A673 (cell line): Measurements from ENCODE around the gene KIFC3. TPM values are rescaled to one million over a fixed set of nuclear protein-coding genes. Genes with fewer than 3 reads are reported as not detected.
A peak's percentile ranks its signal among the peaks of the same experiment; 100 is the strongest.

ENCODE experiments used
- BruUV-seq: library from RNA; stranded (reverse); fragments of 400-500 nt; replicated peaks from 2 replicates; lab custom pipeline; 2021; lab: Mats Ljungman, UMichigan
- CTCF ChIA-PET: fragments of 300-600 bp; sonication (Branson Sonifier 250); formaldehyde crosslinking; loops from one replicate; lab custom pipeline; 2022; ENCODE audit warnings: antibody characterized with exemption; lab: Charles Lee
- POLR2A ChIA-PET: fragments of 300-600 bp; sonication (Branson Sonifier 250); formaldehyde crosslinking; loops from one replicate; lab custom pipeline; 2022; ENCODE audit warnings: antibody characterized with exemption; ENCODE audit not compliant: low non-redundant PET; lab: Charles Lee
- DNase-seq: peaks from one replicate; pipeline ENCODE4 v3.0.0-alpha.2; 2015; ENCODE audit warnings: low spot score
- H3K27ac ChIP-seq: fragments of 200-600 bp; sonication (generic); 2 replicates; pipeline ENCODE4 v1.5.1; 2016; ENCODE audit warnings: mixed run types, low read depth, mild to moderate bottlenecking, mixed read lengths, antibody characterized with exemption, low read length; ENCODE audit not compliant: poor library complexity, severe bottlenecking
- H3K27me3 ChIP-seq: fragments of 200-600 bp; sonication (generic); replicated peaks from 2 replicates; pipeline ENCODE4 v1.6.1; 2017; ENCODE audit warnings: mixed run types, low read depth, mild to moderate bottlenecking, mixed read lengths, antibody characterized with exemption, low read length; ENCODE audit not compliant: insufficient read depth, poor library complexity
- H3K36me3 ChIP-seq: fragments of 200-600 bp; sonication (generic); 2 replicates; pipeline ENCODE4 v1.6.1; 2016; ENCODE audit warnings: mixed run types, mild to moderate bottlenecking, mixed read lengths, antibody characterized with exemption, low read length; ENCODE audit not compliant: insufficient read depth, poor library complexity, severe bottlenecking
- H3K4me1 ChIP-seq: fragments of 200-600 bp; sonication (generic); 2 replicates; pipeline ENCODE4 v1.6.1; 2017; ENCODE audit warnings: mixed run types, mild to moderate bottlenecking, mixed read lengths, antibody characterized with exemption, low read length; ENCODE audit not compliant: insufficient read depth, poor library complexity, severe bottlenecking
- H3K4me3 ChIP-seq: fragments of 200-600 bp; sonication (generic); 2 replicates; pipeline ENCODE4 v1.5.1; 2016; ENCODE audit warnings: low read depth, mixed run types, mild to moderate bottlenecking, mixed read lengths, low read length; ENCODE audit not compliant: poor library complexity, severe bottlenecking
- H3K9me3 ChIP-seq: fragments of 200-600 bp; sonication (generic); 2 replicates; pipeline ENCODE4 v1.6.1; 2016; ENCODE audit warnings: mixed run types, low read depth, mild to moderate bottlenecking, mixed read lengths, antibody characterized with exemption, low read length; ENCODE audit not compliant: poor library complexity, severe bottlenecking
- CTCF ChIP-seq: fragments of 300-800, 200-600 bp; sonication (generic); conservative IDR thresholded peaks from 2 replicates; pipeline ENCODE4 v1.5.1; 2017; ENCODE audit warnings: low read depth, mild to moderate bottlenecking, antibody characterized with exemption, low read length, moderate library complexity, mixed read lengths
- EZH2 ChIP-seq: fragments of 200-600 bp; sonication (generic); IDR thresholded peaks from 2 replicates; pipeline ENCODE4 v1.6.1; 2017; ENCODE audit warnings: borderline replicate concordance, low read depth, mild to moderate bottlenecking, mixed read lengths, antibody characterized with exemption, low read length; ENCODE audit not compliant: poor library complexity, severe bottlenecking
- intact Hi-C: fragments of 100-400 bp; cut with micrococcal nuclease; formaldehyde crosslinking; loops from one replicate; pipeline ENCODE4 v1.10.0; 2022; ENCODE audit not compliant: unreplicated experiment
- total RNA-seq: library from RNA; stranded (reverse); gene quantifications from 2 replicates; pipeline ENCODE4 v1.2.3, GENCODE V29; 2021

KIFC3 gene
- total RNA-seq, 1 experiment from 2014 or later = 198 TPM

GRCh38 chr16:57749101-57749692 lies 53.1 kb downstream of the KIFC3 start:
- H3K4me3 ChIP-seq = no peak overlapping the region
- no peaks in the 10 kb centered on the region for H3K4me1 ChIP-seq
- no peaks in the 10 kb centered on the region for H3K9me3 ChIP-seq
- BruUV-seq = no TSS peak
- peaks cover 28% of the 10 kb centered on the region for H3K36me3 ChIP-seq
- DNase-seq = no peak
- CTCF ChIA-PET = no interaction called here
- intact Hi-C loops = no loop called here
- POLR2A ChIA-PET = no interaction called here
- no peak for TF ChIP-seq EZH2
- no peak for TF ChIP-seq CTCF
- peak overlapping the region; percentile 16 for H3K27ac ChIP-seq
- H3K27me3 ChIP-seq = no peaks in the 10 kb centered on the region

GRCh38 chr16:57748596-57748995 lies 53.7 kb downstream of the KIFC3 start:
- BruUV-seq = no TSS peak
- intact Hi-C loops = no loop called here
- DNase-seq = no peak
- peaks cover 28% of the 10 kb centered on the region for H3K36me3 ChIP-seq
- H3K4me3 ChIP-seq = no peak overlapping the region
- TF ChIP-seq EZH2 (no peak), CTCF (no peak)
- H3K4me1 ChIP-seq = peaks cover 4% of the 10 kb centered on the region
- ChIA-PET CTCF (interaction anchor here (0.6 kb wide), 1 partner anchor 213 kb away, joined by 3 read pairs; no protein-coding TSS in a partner anchor), POLR2A (interaction anchor here (0.5 kb wide), 1 partner anchor 317 kb away, joined by 3 read pairs; no protein-coding TSS in a partner anchor)
- no peaks in the 10 kb centered on the region for H3K27me3 ChIP-seq
- H3K27ac ChIP-seq = peak overlapping the region; percentile 16
- H3K9me3 ChIP-seq = no peaks in the 10 kb centered on the region

- POLR2A ChIA-PET = interaction anchor here (0.5 kb wide), 1 partner anchor 317 kb away, joined by 3 read pairs; no protein-coding TSS in a partner anchor
- H3K4me1 ChIP-seq = peaks cover 10% of the 10 kb centered on the region
- DNase-seq = no peak
- no peaks in the 10 kb centered on the region for H3K9me3 ChIP-seq
- no peak overlapping the region for H3K4me3 ChIP-seq
- H3K36me3 ChIP-seq = peaks cover 30% of the 10 kb centered on the region
- CTCF ChIA-PET = interaction anchor here (0.6 kb wide), 1 partner anchor 213 kb away, joined by 3 read pairs; no protein-coding TSS in a partner anchor
- H3K27me3 ChIP-seq = no peaks in the 10 kb centered on the region
- no TSS peak for BruUV-seq
- TF ChIP-seq EZH2 (no peak), CTCF (no peak)
- H3K27ac ChIP-seq = no peak overlapping the region
- intact Hi-C loops = no loop called here
Observed at GRCh38 chr16:57747996-57748395, 54.3 kb downstream of the KIFC3 start.
